SK-N-SH (cell line): ENCODE results near the gene SIK2.

ENCODE experiments used
- EP300 ChIP-seq, 2 experiments: IDR thresholded peaks; 2 replicates each; pipeline versions ENCODE4 v1.4.0 to v1.6.1; 2012; ENCODE audit warnings: borderline replicate concordance in 1 of 2, low read depth in 1 of 2, low read length in 1 of 2
- FOXJ3 ChIP-seq: sonication (generic); formaldehyde crosslinking; IDR thresholded peaks from 2 replicates; pipeline ENCODE4 v1.5.1; 2020; ENCODE audit warnings: mild to moderate bottlenecking, missing genetic modification reagents
- FOXM1 ChIP-seq: IDR thresholded peaks from 2 replicates; pipeline ENCODE4 v1.4.0; 2012; ENCODE audit warnings: low read depth, mild to moderate bottlenecking
- NFIC ChIP-seq: IDR thresholded peaks from 2 replicates; pipeline ENCODE4 v1.4.0; 2012; ENCODE audit warnings: borderline replicate concordance
- TF ChIP-seq, protein P1 (sequence below): fragments of 200-600 bp; sonication (generic); IDR thresholded peaks from 2 replicates; pipeline ENCODE4 v1.6.1; 2017; ENCODE audit warnings: antibody characterized with exemption, mild to moderate bottlenecking, moderate library complexity
- TF ChIP-seq, protein P2 (sequence below): IDR thresholded peaks from 2 replicates; pipeline ENCODE4 v1.4.0; 2012; ENCODE audit warnings: low read depth

DNA sequence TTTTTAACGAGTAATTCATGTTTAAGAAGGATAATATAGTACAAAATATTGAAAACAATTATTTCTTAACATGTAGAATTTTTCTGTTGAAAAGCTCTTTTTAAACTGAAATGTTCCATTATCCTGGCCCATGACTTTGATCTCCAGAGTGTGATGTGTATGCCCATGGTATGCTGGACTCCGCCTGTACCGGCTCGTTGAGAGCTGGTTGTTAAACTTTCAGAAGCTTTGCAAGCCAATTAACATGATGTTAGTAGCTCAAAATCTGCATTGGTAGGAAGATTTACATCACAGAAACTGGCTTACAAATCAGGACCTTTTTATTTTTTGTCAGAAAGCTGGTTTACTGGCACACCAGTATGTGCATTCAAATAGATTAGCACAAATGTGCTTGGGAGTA, 15.0 kb downstream of the SIK2 start:
- TF ChIP-seq EP300 (IDR thresholded peaks at IDR 0.05; ENCODE audit: borderline replicate concordance in 1 of 2, low read depth in 1 of 2, low read length in 1 of 2) (no peak), NFIC (no peak), FOXM1 (no peak), FOXJ3 (CRISPR knock-in tag) (no peak)
- TF ChIP-seq, protein P1, sequence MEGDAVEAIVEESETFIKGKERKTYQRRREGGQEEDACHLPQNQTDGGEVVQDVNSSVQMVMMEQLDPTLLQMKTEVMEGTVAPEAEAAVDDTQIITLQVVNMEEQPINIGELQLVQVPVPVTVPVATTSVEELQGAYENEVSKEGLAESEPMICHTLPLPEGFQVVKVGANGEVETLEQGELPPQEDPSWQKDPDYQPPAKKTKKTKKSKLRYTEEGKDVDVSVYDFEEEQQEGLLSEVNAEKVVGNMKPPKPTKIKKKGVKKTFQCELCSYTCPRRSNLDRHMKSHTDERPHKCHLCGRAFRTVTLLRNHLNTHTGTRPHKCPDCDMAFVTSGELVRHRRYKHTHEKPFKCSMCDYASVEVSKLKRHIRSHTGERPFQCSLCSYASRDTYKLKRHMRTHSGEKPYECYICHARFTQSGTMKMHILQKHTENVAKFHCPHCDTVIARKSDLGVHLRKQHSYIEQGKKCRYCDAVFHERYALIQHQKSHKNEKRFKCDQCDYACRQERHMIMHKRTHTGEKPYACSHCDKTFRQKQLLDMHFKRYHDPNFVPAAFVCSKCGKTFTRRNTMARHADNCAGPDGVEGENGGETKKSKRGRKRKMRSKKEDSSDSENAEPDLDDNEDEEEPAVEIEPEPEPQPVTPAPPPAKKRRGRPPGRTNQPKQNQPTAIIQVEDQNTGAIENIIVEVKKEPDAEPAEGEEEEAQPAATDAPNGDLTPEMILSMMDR = no peak
- TF ChIP-seq, protein P2, sequence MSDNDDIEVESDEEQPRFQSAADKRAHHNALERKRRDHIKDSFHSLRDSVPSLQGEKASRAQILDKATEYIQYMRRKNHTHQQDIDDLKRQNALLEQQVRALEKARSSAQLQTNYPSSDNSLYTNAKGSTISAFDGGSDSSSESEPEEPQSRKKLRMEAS = no peak
